Nephron (organoid): ENCODE results near the gene PLPP1.

Experiments used
- H3K27ac Mint-ChIP-seq, 3 experiments: 2 replicates each; pipeline ENCODE4 v1.8.0; 2020; ENCODE audit warnings: mixed read lengths in 3 of 3, mild to moderate bottlenecking in 2 of 3, moderate library complexity in 1 of 3
- H3K27me3 Mint-ChIP-seq: 2 replicates; pipeline ENCODE4 v1.8.0; 2021; ENCODE audit warnings: low read depth, mild to moderate bottlenecking, moderate library complexity, mixed read lengths
- H3K36me3 Mint-ChIP-seq: 2 replicates; pipeline ENCODE4 v1.8.0; 2020; ENCODE audit warnings: low read depth, mixed read lengths
- H3K4me1 Mint-ChIP-seq: 2 replicates; pipeline ENCODE4 v1.8.0; 2020; ENCODE audit warnings: mixed read lengths
- H3K4me3 Mint-ChIP-seq, 3 experiments: 2 replicates each; pipeline ENCODE4 v1.8.0; 2020; ENCODE audit warnings: mild to moderate bottlenecking in 3 of 3, mixed read lengths in 3 of 3, moderate library complexity in 2 of 3
- H3K9me3 Mint-ChIP-seq: 2 replicates; pipeline ENCODE4 v1.8.0; 2020; ENCODE audit warnings: mixed read lengths
- TF ChIP-seq, protein P1 (sequence below), 3 experiments: fragments of 200-600 bp; sonication (generic); IDR thresholded peaks; one replicate each; pipeline ENCODE4 v1.5.0; 2021; ENCODE audit warnings: antibody characterized with exemption in 3 of 3; ENCODE audit not compliant: unreplicated experiment in 3 of 3

Gene PLPP1

DNA sequence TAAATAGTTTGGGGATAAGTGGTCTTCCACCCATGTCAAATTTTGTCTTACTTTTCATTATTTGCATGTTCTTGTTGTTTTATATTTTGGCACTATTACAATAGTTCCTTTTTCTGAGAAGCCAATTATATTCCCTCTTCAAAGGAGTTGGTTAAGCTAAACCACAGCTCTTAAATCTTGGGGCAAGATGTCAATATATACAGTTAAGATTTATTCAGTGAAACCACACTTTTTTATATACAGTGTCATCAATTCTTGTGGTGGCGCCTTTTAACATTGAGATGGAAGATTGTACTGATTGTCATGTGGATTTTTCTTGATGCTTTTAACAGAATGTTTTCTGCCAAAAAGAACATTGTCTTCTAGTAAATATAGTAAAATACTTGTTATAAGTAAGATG, 122.9 kb downstream of the PLPP1 start:
- Mint-ChIP-seq H3K27me3 (no peaks in the 10 kb centered on the region), H3K27ac (no peak overlapping the region), H3K9me3 (no peaks in the 10 kb centered on the region), H3K4me1 (peaks cover 8% of the 10 kb centered on the region), H3K4me3 (no peak overlapping the region), H3K36me3 (peaks cover 36% of the 10 kb centered on the region)
- TF ChIP-seq, protein P1, sequence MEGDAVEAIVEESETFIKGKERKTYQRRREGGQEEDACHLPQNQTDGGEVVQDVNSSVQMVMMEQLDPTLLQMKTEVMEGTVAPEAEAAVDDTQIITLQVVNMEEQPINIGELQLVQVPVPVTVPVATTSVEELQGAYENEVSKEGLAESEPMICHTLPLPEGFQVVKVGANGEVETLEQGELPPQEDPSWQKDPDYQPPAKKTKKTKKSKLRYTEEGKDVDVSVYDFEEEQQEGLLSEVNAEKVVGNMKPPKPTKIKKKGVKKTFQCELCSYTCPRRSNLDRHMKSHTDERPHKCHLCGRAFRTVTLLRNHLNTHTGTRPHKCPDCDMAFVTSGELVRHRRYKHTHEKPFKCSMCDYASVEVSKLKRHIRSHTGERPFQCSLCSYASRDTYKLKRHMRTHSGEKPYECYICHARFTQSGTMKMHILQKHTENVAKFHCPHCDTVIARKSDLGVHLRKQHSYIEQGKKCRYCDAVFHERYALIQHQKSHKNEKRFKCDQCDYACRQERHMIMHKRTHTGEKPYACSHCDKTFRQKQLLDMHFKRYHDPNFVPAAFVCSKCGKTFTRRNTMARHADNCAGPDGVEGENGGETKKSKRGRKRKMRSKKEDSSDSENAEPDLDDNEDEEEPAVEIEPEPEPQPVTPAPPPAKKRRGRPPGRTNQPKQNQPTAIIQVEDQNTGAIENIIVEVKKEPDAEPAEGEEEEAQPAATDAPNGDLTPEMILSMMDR (IDR thresholded peaks at IDR 0.05; ENCODE audit: unreplicated experiment in 3 of 3), result no peak

DNA sequence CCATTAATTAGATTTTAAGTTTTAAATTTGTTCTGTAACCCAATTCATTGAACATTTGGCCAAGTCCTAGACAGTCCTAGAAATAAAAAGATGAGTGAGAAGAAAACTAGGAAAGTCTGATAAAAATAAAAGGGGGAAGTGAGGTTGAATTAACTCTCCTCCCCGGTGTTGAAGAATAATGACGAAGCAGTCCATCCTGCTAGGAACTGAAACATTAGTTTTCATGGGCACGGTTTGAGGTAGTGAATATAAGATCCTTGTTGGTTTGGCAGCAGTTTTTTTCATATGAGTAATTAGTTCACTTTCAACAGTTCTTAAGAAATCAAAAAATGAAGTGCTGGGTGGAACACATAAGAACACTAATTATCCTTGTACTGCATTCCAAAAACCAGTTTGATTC, 123.9 kb downstream of the PLPP1 start:
- H3K36me3 Mint-ChIP-seq, result peaks cover 39% of the 10 kb centered on the region
- TF ChIP-seq, protein P1 (IDR thresholded peaks at IDR 0.05; ENCODE audit: unreplicated experiment in 3 of 3), result no peak
- no peaks in the 10 kb centered on the region for H3K9me3 Mint-ChIP-seq
- H3K27ac Mint-ChIP-seq, result no peak overlapping the region
- no peaks in the 10 kb centered on the region for H3K27me3 Mint-ChIP-seq
- H3K4me3 Mint-ChIP-seq, result no peak overlapping the region
- peaks cover 4% of the 10 kb centered on the region for H3K4me1 Mint-ChIP-seq

DNA sequence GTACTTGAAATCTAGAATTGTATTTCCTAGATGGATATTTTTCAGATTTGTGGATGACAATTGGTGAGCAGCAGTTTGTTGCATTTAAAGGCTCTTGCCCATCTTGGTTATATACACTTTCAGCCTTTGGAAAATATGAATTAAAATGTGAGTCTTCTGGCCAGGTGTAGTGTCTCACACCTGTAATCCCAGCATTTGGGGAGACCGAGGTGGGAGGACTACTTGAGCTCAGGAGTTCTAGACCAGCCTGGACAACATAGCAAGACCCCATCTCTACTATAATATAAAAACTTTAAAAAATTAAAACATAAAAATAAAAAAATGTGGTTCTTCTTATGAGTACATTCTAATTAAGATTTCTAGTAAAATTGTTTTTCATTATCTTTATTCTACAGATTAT, 125.0 kb downstream of the PLPP1 start:
- H3K27me3 Mint-ChIP-seq, result no peaks in the 10 kb centered on the region
- TF ChIP-seq, protein P1 (IDR thresholded peaks at IDR 0.05; ENCODE audit: unreplicated experiment in 3 of 3), result no peak
- no peak overlapping the region for H3K4me3 Mint-ChIP-seq
- H3K9me3 Mint-ChIP-seq, result no peaks in the 10 kb centered on the region
- peaks cover 37% of the 10 kb centered on the region for H3K36me3 Mint-ChIP-seq
- H3K27ac Mint-ChIP-seq, result no peak overlapping the region
- H3K4me1 Mint-ChIP-seq, result no peaks in the 10 kb centered on the region

DNA sequence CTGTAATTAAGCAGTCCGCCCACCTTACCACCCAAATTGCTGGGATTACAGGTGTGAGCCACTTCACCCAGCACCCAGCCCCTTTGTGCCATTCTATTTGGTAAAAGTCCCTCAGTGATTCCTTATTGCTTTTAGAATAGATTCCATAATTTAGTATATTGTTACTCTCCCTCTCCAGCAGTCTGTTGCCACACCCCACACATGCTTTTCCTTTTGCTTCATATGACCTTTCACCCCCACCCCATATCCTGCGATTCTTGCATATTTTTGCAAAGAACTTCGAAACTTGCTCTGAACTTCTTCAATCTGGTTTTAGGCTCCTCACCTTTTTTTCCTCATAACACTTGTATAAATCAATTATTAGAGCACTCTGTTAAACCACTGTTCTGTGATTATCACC, 126.8 kb downstream of the PLPP1 start:
- H3K36me3 Mint-ChIP-seq, result peaks cover 36% of the 10 kb centered on the region
- H3K4me1 Mint-ChIP-seq, result no peaks in the 10 kb centered on the region
- no peak overlapping the region for H3K4me3 Mint-ChIP-seq
- H3K27me3 Mint-ChIP-seq, result no peaks in the 10 kb centered on the region
- TF ChIP-seq, protein P1 (IDR thresholded peaks at IDR 0.05; ENCODE audit: unreplicated experiment in 3 of 3), result no peak
- H3K9me3 Mint-ChIP-seq, result no peaks in the 10 kb centered on the region
- no peak overlapping the region for H3K27ac Mint-ChIP-seq

DNA sequence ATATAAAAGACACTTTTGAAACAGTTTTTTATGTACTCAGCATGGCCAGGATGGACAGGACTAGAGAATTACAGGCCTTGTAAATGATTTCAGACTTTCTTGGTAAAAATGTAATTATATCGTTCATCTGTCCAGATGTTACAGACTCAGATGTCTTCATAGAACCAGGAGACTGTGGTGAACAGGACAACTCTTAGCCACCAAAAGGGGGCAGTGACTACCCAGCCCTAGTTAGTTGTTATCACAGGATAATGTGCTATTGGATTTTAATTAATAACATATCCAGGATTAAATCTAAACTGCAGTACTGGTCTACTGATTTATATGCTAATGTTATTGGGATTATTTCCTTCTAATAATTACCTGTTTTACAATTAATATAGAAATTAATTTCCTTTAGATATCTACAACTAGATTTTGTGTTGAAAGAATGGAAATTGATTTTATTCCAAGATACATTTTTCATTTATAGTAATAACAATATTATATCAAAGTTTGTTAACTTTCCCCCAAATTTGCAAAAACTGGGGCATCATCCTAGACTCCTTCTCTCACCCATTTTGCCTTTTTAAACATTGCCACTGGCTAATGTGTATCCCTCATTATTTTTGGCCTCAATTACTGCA, 127.6 kb downstream of the PLPP1 start:
- Mint-ChIP-seq H3K4me3 (no peak overlapping the region), H3K36me3 (peaks cover 38% of the 10 kb centered on the region), H3K9me3 (no peaks in the 10 kb centered on the region), H3K27me3 (no peaks in the 10 kb centered on the region), H3K4me1 (no peaks in the 10 kb centered on the region), H3K27ac (no peak overlapping the region)
- TF ChIP-seq, protein P1 (IDR thresholded peaks at IDR 0.05; ENCODE audit: unreplicated experiment in 3 of 3), result peak; percentile 68 to 70 (median 70)

DNA sequence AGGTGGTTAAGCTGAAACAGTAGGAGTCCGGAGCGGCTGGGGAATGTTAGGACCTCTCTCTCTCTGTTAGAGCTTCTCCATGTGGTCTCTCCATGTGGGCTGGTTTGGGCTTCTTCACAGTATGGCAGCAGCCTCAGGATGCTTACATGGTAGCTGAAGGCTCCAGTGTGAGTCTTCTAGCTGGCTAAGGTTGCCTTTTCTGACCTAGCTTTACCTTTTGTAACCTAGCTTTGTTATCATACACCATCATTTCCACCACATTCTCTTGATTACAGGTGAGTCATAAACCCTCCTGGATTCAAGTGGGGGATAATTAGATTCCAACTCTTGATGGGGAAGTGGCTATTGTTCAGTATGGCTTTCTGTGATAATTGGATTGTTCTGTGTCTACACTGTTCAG, 128.5 kb downstream of the PLPP1 start:
- H3K36me3 Mint-ChIP-seq, result peaks cover 42% of the 10 kb centered on the region
- TF ChIP-seq, protein P1 (IDR thresholded peaks at IDR 0.05; ENCODE audit: unreplicated experiment in 3 of 3), result no peak
- H3K4me1 Mint-ChIP-seq, result no peaks in the 10 kb centered on the region
- no peaks in the 10 kb centered on the region for H3K27me3 Mint-ChIP-seq
- no peaks in the 10 kb centered on the region for H3K9me3 Mint-ChIP-seq
- H3K4me3 Mint-ChIP-seq, result no peak overlapping the region
- no peak overlapping the region for H3K27ac Mint-ChIP-seq
